Smooth muscle cell (in vitro differentiated cells): ENCODE data around the gene SLC39A11. TPM values are rescaled to one million over a fixed set of nuclear protein-coding genes. Genes with fewer than 3 reads are reported as not detected.

Experiments
- DNase-seq: peaks from one replicate; lab custom pipeline; 2025; ENCODE audit not compliant: unreplicated experiment; lab: John Stamatoyannopoulos, UW
- H2AFZ ChIP-seq: fragments of 200-600 bp; sonication (generic); 2 replicates; pipeline ENCODE4 v1.6.0; 2016; ENCODE audit warnings: antibody characterized with exemption, low read depth, mild to moderate bottlenecking
- H3F3A ChIP-seq: fragments of 200-600 bp; sonication (generic); 2 replicates; pipeline ENCODE4 v1.6.0; 2017; ENCODE audit warnings: antibody characterized with exemption, low read depth
- H3K27ac ChIP-seq: fragments of 200-600 bp; sonication (generic); 2 replicates; pipeline ENCODE4 v1.5.1; 2016; ENCODE audit warnings: low read depth, mild to moderate bottlenecking
- H3K27me3 ChIP-seq: fragments of 200-600 bp; sonication (generic); 2 replicates; pipeline ENCODE4 v1.6.1; 2016; ENCODE audit warnings: low read depth, mild to moderate bottlenecking
- H3K36me3 ChIP-seq: fragments of 200-600 bp; sonication (generic); 2 replicates; pipeline ENCODE4 v1.5.1; 2016; ENCODE audit warnings: low read depth
- H3K4me1 ChIP-seq: fragments of 200-600 bp; sonication (generic); 2 replicates; pipeline ENCODE4 v1.5.1; 2016; ENCODE audit warnings: low read depth
- H3K4me2 ChIP-seq: fragments of 200-600 bp; sonication (generic); 2 replicates; pipeline ENCODE4 v1.6.0; 2016; ENCODE audit warnings: mild to moderate bottlenecking
- H3K4me3 ChIP-seq: fragments of 200-600 bp; sonication (generic); 2 replicates; pipeline ENCODE4 v1.5.1; 2016; ENCODE audit warnings: mild to moderate bottlenecking
- H3K79me2 ChIP-seq: fragments of 200-600 bp; sonication (generic); 2 replicates; pipeline ENCODE4 v1.6.0; 2016; ENCODE audit warnings: low read depth, mild to moderate bottlenecking
- H3K9ac ChIP-seq: fragments of 200-600 bp; sonication (generic); 2 replicates; pipeline ENCODE4 v1.6.0; 2016; ENCODE audit warnings: low read depth
- H3K9me3 ChIP-seq: fragments of 200-600 bp; sonication (generic); replicated peaks from 2 replicates; pipeline ENCODE4 v1.5.1; 2016; ENCODE audit warnings: low read depth
- H4K20me1 ChIP-seq: fragments of 200-600 bp; sonication (generic); 2 replicates; pipeline ENCODE4 v1.6.0; 2016; ENCODE audit warnings: low read depth
- CTCF ChIP-seq: fragments of 200-600 bp; sonication (generic); IDR thresholded peaks from 2 replicates; pipeline ENCODE4 v1.5.1; 2017; ENCODE audit warnings: borderline replicate concordance, mild to moderate bottlenecking, antibody characterized with exemption; ENCODE audit not compliant: insufficient read depth, poor library complexity, severe bottlenecking
- WGBS: methylation state at CpG from one replicate; pipeline ENCODE4 v1.1.7; 2016; ENCODE audit warnings: low lambda C conversion rate; 5-methylcytosine and 5-hydroxymethylcytosine counted together
- polyA plus RNA-seq: library from polyadenylated mRNA; unstranded; fragments of >200 nt; fragmentation: Nextera tagmentation; extraction: Ambion mirVana; gene quantifications from 2 replicates; pipeline ENCODE4 v1.2.1, GENCODE V29; 2016
- total RNA-seq: library from RNA; depleted of rRNA; stranded (reverse); fragments of >200 nt; gene quantifications from 2 replicates; pipeline ENCODE4 v1.2.3, GENCODE V29; 2014

The SLC39A11 gene
- total and polyA plus RNA-seq, 2 experiments from 2014 or later = 9.2 to 36.7 TPM

GRCh38 chr17:72681844-72682243, 410.6 kb downstream of the SLC39A11 start:
- Histone ChIP-seq H4K20me1 (no peaks in the 10 kb centered on the region), H3K9me3 (no peaks in the 10 kb centered on the region), H3K4me3 (no peak overlapping the region), H3K79me2 (no peaks in the 10 kb centered on the region), H2AFZ (no peak overlapping the region), H3F3A (peaks cover 11% of the 10 kb centered on the region), H3K27ac (no peak overlapping the region), H3K4me1 (peaks cover 13% of the 10 kb centered on the region), H3K36me3 (no peaks in the 10 kb centered on the region), H3K27me3 (no peaks in the 10 kb centered on the region), H3K4me2 (no peak overlapping the region), H3K9ac (no peak overlapping the region)
- WGBS = 94% methylated on average over 12 of the region's 12 CpGs
- no peak for TF ChIP-seq CTCF
- no peak for DNase-seq

GRCh38 chr17:72677714-72678390, 414.6 kb downstream of the SLC39A11 start:
- no peaks in the 10 kb centered on the region for H3K27me3 ChIP-seq
- H3K4me1 ChIP-seq = no peaks in the 10 kb centered on the region
- no peaks in the 10 kb centered on the region for H3K9me3 ChIP-seq
- 52% methylated on average over 12 of the region's 12 CpGs for WGBS
- no peaks in the 10 kb centered on the region for H3K36me3 ChIP-seq
- TF ChIP-seq CTCF = no peak
- H3F3A ChIP-seq = peaks cover 3% of the 10 kb centered on the region
- no peak overlapping the region for H2AFZ ChIP-seq
- no peaks in the 10 kb centered on the region for H3K79me2 ChIP-seq
- peak overlapping the region; percentile 52 for H3K4me2 ChIP-seq
- H3K4me3 ChIP-seq = no peak overlapping the region
- H3K9ac ChIP-seq = no peak overlapping the region
- DNase-seq = no peak
- no peaks in the 10 kb centered on the region for H4K20me1 ChIP-seq
- peak overlapping the region; percentile 62 for H3K27ac ChIP-seq

GRCh38 chr17:72677108-72677507, 415.4 kb downstream of the SLC39A11 start:
- WGBS = 100% methylated on average over 2 of the region's 2 CpGs
- no peak overlapping the region for H3K27ac ChIP-seq
- H3K4me1 ChIP-seq = no peaks in the 10 kb centered on the region
- no peak overlapping the region for H3K4me2 ChIP-seq
- no peak for DNase-seq
- H3K27me3 ChIP-seq = no peaks in the 10 kb centered on the region
- H3K4me3 ChIP-seq = no peak overlapping the region
- H3K9me3 ChIP-seq = no peaks in the 10 kb centered on the region
- no peak overlapping the region for H2AFZ ChIP-seq
- no peaks in the 10 kb centered on the region for H3K36me3 ChIP-seq
- H3K9ac ChIP-seq = no peak overlapping the region
- no peaks in the 10 kb centered on the region for H3K79me2 ChIP-seq
- no peaks in the 10 kb centered on the region for H3F3A ChIP-seq
- H4K20me1 ChIP-seq = no peaks in the 10 kb centered on the region
- TF ChIP-seq CTCF = no peak

GRCh38 chr17:72672729-72673128, 419.8 kb downstream of the SLC39A11 start:
- no peak overlapping the region for H3K4me2 ChIP-seq
- H3F3A ChIP-seq = no peaks in the 10 kb centered on the region
- no peaks in the 10 kb centered on the region for H3K79me2 ChIP-seq
- no peak overlapping the region for H3K27ac ChIP-seq
- no peaks in the 10 kb centered on the region for H3K4me1 ChIP-seq
- no peaks in the 10 kb centered on the region for H3K9me3 ChIP-seq
- no peaks in the 10 kb centered on the region for H3K36me3 ChIP-seq
- H3K4me3 ChIP-seq = no peak overlapping the region
- no peaks in the 10 kb centered on the region for H4K20me1 ChIP-seq
- no peak for TF ChIP-seq CTCF
- DNase-seq = no peak
- H2AFZ ChIP-seq = no peak overlapping the region
- WGBS = 94% methylated on average over 4 of the region's 4 CpGs
- no peaks in the 10 kb centered on the region for H3K27me3 ChIP-seq
- no peak overlapping the region for H3K9ac ChIP-seq
